SH-SY5Y (cell line): ENCODE data around the gene CTNNA3.

Source experiments
- GATA2 ChIP-seq: IDR thresholded peaks from 2 replicates; pipeline ENCODE4 v1.6.1; 2011; ENCODE audit warnings: mild to moderate bottlenecking, low read depth, low read length
- GATA3 ChIP-seq: IDR thresholded peaks from 2 replicates; pipeline ENCODE4 v1.6.1; 2011; ENCODE audit warnings: low read depth, mild to moderate bottlenecking, low read length, moderate library complexity

GRCh38 chr10:67151471-67151870 is 544.5 kb downstream of the CTNNA3 start:
- TF ChIP-seq GATA2 (no peak), GATA3 (no peak)
